Measurements from ENCODE around the gene ATRNL1. TPM values are rescaled to one million over a fixed set of nuclear protein-coding genes. Genes with fewer than 3 reads are reported as not detected.

ATRNL1 gene
- polyA plus RNA-seq, 3 donors from 2014 or later = not detected

DNA sequence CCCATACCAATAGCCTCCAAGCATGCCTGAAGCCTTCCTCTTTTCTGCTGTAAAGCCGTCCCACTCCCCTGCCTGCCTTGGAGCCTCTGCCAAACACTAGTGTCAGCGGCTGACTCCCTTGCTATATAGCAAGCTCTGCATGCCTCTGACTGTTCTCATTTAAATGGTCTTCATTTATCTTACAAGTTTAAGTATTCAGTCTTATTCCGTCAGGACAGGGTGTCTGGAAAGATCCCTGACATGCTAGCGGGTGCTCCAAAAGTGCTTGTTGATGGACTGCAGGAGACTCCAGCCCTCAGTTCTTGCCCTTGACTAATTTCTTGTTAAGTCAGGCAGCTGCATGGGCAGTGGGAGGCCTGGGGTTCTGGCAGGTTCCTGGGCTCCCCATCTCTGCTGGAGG, 881.2 kb downstream of the ATRNL1 start:
- Mint-ChIP-seq H3K4me1 (no peaks in the 10 kb centered on the region), H3K27ac (no peak overlapping the region), H3K27me3 (ENCODE audit: low read depth in 3 of 3) (peaks cover under 1 to 4% (median 3%) of the 10 kb centered on the region in 3 donors), H3K36me3 (peaks cover 0 to 4% (median 0%) of the 10 kb centered on the region in 3 donors), H3K9me3 (peaks cover 6 to 31% (median 11%) of the 10 kb centered on the region in 6 donors), H3K4me3 (no peak overlapping the region)
- no peak for DNase-seq

DNA sequence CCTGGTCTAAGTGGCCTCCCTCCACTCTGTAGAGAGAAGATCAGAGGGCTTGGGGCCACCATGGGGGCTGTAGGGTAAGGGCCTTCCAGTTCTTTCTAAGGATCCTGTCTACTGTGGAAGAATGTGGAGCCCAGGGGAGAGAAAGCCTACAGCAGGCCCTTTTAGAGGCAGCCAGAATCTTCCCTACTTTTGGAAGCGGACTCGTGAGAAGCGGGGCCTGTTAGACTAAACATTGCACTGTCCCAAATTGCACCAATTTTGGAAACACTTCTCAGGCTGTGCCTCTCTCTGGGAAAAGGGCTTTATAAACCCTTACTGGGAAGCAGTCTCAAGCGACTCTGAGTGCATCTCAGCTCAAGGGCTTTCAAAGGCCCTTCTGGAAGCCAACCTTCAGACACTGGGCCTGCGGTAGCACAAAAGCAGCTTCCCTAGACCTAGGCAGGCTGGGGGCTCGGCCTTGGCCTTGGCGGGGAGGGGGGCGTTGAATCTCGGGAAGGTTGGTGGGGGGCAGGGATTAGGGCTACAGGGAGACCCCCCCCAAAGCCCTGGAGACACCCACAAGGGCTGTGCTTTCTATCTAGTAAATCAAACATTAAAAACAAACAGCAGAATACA, 881.8 kb downstream of the ATRNL1 start:
- no peak overlapping the region for H3K4me3 Mint-ChIP-seq
- no peak overlapping the region for H3K27ac Mint-ChIP-seq
- DNase-seq = no peak
- peaks cover 3 to 31% (median 11%) of the 10 kb centered on the region in 6 donors for H3K9me3 Mint-ChIP-seq
- no peaks in the 10 kb centered on the region for H3K4me1 Mint-ChIP-seq
- peaks cover 2 to 4% (median 3%) of the 10 kb centered on the region in 3 donors for H3K27me3 Mint-ChIP-seq (ENCODE audit: low read depth in 3 of 3)
- H3K36me3 Mint-ChIP-seq = peaks cover 0 to 4% (median 0%) of the 10 kb centered on the region in 3 donors

DNA sequence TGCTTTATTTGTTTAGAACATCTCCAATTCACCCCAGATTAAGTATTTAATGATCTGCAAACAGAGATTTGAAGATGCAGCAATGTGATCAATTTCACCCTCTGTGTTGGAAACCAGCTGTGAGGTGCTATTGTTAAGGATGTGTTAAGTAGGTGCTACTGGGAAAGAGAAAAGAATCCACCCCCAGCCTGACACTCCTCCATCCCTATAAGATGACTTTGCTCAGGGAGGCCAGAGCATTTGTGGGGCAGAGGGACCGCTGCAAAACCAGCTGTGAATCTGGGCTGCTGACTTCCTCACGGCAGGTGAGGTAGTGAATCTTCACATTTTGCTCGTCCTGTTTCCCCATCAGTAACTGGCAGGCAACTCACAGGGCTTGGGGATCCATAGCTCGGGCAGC, 882.3 kb downstream of the ATRNL1 start:
- H3K27ac Mint-ChIP-seq = no peak overlapping the region
- no peak overlapping the region for H3K4me3 Mint-ChIP-seq
- peaks cover 4 to 31% (median 11%) of the 10 kb centered on the region in 6 donors for H3K9me3 Mint-ChIP-seq
- peaks cover 0 to 4% (median 0%) of the 10 kb centered on the region in 3 donors for H3K36me3 Mint-ChIP-seq
- H3K27me3 Mint-ChIP-seq (ENCODE audit: low read depth in 3 of 3) = peaks cover 2 to 4% (median 3%) of the 10 kb centered on the region in 3 donors
- no peaks in the 10 kb centered on the region for H3K4me1 Mint-ChIP-seq
- DNase-seq = no peak

DNA sequence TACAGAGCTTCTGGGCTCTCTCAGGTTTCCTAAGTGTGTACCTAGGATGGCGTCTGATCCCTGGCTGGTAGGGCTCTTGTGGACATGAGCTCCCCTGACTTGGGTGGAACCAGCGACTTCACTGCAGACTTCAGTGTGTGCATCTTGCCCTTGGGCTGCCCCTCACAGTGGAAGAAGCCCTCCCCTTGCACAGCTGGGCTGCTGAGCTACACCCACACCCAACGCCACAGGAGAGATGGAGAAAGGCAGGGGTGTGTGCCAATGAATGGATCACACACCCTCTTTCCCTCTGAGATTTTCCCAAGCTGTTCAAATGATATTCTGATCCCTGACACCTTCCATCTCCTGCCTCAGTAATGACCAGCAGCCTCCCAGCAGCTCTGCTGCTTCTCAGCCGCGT, 883.2 kb downstream of the ATRNL1 start:
- Mint-ChIP-seq H3K4me1 (no peaks in the 10 kb centered on the region), H3K27ac (no peak overlapping the region), H3K4me3 (no peak overlapping the region), H3K36me3 (peaks cover 0 to 4% (median 0%) of the 10 kb centered on the region in 3 donors), H3K9me3 (peaks cover 3 to 28% (median 8%) of the 10 kb centered on the region in 6 donors), H3K27me3 (ENCODE audit: low read depth in 3 of 3) (peaks cover 2 to 4% (median 3%) of the 10 kb centered on the region in 3 donors)
- DNase-seq = no peak

DNA sequence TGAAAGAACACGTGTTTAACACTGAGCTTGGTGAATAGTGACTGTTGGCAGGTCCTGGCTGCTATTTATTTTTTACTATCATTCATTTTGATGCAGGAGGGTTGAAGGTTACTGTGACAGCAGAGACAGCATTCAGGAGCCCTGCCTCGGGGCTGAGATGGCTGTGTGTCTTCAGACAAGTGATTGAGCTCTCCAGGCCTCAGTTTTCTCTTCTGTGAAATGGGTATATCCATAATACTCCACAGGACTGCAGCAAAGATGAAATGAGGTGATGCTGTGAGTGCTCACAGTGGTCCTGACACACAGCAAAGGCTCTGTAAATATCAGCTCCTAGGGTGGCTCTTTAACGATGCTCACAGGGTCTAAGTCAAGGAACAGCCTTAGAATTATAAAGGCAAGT, 884.7 kb downstream of the ATRNL1 start:
- peaks cover 0 to 7% (median 4%) of the 10 kb centered on the region in 3 donors for H3K27me3 Mint-ChIP-seq (ENCODE audit: low read depth in 3 of 3)
- peaks cover 2 to 35% (median 7%) of the 10 kb centered on the region in 6 donors for H3K9me3 Mint-ChIP-seq
- no peaks in the 10 kb centered on the region for H3K36me3 Mint-ChIP-seq
- DNase-seq = no peak
- H3K4me1 Mint-ChIP-seq = no peaks in the 10 kb centered on the region
- H3K4me3 Mint-ChIP-seq = no peak overlapping the region
- no peak overlapping the region for H3K27ac Mint-ChIP-seq

DNA sequence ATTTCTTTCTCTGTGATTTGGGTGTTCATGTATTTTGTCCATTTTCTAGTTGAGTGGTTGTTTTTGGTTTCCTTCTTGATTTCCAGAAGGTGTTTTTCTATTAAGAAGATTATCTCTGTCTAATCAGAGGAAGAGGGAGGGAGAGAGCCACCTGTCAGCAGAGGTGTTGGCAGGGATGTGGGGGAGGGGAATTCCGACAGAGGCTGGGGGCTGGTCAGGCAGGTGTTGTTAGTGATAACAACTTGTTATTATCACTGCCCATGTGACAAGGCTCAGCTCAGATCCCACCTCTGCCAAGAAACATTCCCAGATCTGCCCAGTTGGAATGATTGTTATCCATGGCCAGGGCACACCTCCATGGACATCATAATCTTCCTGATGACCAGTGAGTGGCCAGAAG, 886.4 kb downstream of the ATRNL1 start:
- Mint-ChIP-seq H3K36me3 (no peaks in the 10 kb centered on the region), H3K27ac (no peak overlapping the region), H3K27me3 (ENCODE audit: low read depth in 3 of 3) (peaks cover 0 to 7% (median 4%) of the 10 kb centered on the region in 3 donors), H3K4me1 (no peaks in the 10 kb centered on the region), H3K4me3 (no peak overlapping the region), H3K9me3 (peaks cover 2 to 29% (median 8%) of the 10 kb centered on the region in 6 donors)
- DNase-seq = no peak

DNA sequence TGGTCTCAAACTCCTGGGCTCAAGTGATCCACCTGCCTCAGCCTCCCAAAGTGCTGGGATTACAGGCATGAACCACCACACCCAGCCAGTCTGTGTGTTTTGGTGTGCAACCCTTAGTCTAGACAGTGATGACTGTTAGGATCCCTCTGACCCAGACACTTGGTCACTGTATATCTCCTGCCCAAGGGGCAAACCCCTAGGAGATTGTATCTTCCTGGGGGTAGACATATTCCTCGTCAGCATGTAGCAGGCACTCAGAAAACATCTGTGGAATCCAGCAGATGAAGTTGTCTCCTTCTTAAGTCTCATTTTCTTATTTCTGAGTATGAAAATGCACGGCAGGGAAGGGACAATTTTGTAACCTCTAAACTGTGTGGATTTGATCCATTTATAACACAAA, 887.3 kb downstream of the ATRNL1 start:
- H3K9me3 Mint-ChIP-seq = peaks cover 2 to 29% (median 8%) of the 10 kb centered on the region in 6 donors
- H3K36me3 Mint-ChIP-seq = no peaks in the 10 kb centered on the region
- no peak overlapping the region for H3K4me3 Mint-ChIP-seq
- peaks cover 0 to 7% (median 4%) of the 10 kb centered on the region in 3 donors for H3K27me3 Mint-ChIP-seq (ENCODE audit: low read depth in 3 of 3)
- H3K27ac Mint-ChIP-seq = no peak overlapping the region
- no peaks in the 10 kb centered on the region for H3K4me1 Mint-ChIP-seq
- DNase-seq = no peak

DNA sequence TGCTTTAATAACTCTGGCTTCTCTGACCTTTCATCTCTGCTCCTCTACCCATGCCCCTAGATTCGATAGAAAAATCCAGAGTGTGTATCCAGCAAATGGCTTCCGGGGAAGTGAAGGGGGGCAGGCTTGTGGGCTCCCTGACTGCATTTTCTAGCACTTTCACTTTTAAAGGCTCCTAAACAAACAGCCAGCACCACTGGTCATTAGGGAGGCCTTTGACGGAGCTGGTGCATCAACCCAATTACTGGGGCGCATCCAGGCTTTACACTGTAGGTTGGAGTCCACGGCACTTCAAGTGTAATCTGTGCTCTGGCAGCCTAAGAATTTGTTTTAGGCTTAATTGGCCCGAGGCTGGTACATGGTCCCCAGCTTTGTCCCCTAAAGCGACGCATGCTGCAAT, 887.9 kb downstream of the ATRNL1 start:
- no peak overlapping the region for H3K27ac Mint-ChIP-seq
- peaks cover 0 to 7% (median 4%) of the 10 kb centered on the region in 3 donors for H3K27me3 Mint-ChIP-seq (ENCODE audit: low read depth in 3 of 3)
- H3K4me3 Mint-ChIP-seq = no peak overlapping the region
- no peaks in the 10 kb centered on the region for H3K36me3 Mint-ChIP-seq
- H3K4me1 Mint-ChIP-seq = no peaks in the 10 kb centered on the region
- DNase-seq = no peak
- peaks cover 2 to 23% (median 8%) of the 10 kb centered on the region in 6 donors for H3K9me3 Mint-ChIP-seq

DNA sequence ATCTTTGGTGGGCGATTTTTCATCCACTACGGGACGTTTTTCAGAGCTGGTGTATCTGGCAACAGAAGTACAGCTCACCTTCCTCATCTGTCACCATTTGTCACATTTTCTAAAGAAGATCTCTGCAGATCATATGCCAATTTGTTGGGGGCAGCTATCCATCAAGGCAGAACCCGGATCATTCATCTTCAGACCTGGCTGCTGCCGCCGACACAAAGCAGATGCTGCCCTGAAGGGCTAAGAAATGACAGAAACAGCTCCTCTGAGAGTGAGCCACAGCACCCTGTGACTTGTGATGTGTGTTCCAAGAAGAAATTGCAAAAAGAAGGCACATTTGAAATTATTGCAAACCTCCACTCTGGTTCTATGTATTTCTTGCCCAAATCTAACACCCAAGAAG, 888.9 kb downstream of the ATRNL1 start:
- peaks cover 2 to 16% (median 8%) of the 10 kb centered on the region in 6 donors for H3K9me3 Mint-ChIP-seq
- H3K27ac Mint-ChIP-seq = no peak overlapping the region
- peaks cover 0 to 7% (median 4%) of the 10 kb centered on the region in 3 donors for H3K27me3 Mint-ChIP-seq (ENCODE audit: low read depth in 3 of 3)
- H3K36me3 Mint-ChIP-seq = no peaks in the 10 kb centered on the region
- DNase-seq = no peak
- no peak overlapping the region for H3K4me3 Mint-ChIP-seq
- no peaks in the 10 kb centered on the region for H3K4me1 Mint-ChIP-seq

DNA sequence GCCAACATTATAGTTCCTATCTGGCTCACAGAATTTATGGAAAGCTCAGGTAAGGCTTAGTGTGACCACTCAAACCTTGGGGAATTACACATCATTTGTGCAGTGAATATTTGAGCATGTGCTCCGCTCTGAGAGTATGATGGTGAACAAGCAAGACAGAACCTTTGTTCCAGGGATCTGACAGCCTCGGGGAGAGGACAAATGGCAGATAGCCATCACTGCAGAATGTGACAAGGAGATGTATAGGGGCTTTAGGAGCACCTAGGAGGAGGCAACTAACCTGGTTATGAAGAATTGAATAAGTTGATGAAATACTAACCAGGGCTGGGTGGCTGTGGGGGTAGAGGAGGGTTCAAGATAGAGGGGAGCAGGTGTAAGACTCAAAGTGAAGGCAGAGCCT, 889.4 kb downstream of the ATRNL1 start:
- peaks cover 2 to 16% (median 8%) of the 10 kb centered on the region in 6 donors for H3K9me3 Mint-ChIP-seq
- no peak for DNase-seq
- H3K27me3 Mint-ChIP-seq (ENCODE audit: low read depth in 3 of 3) = peaks cover 0 to 7% (median 4%) of the 10 kb centered on the region in 3 donors
- no peak overlapping the region for H3K4me3 Mint-ChIP-seq
- no peaks in the 10 kb centered on the region for H3K4me1 Mint-ChIP-seq
- H3K36me3 Mint-ChIP-seq = no peaks in the 10 kb centered on the region
- H3K27ac Mint-ChIP-seq = no peak overlapping the region

DNA sequence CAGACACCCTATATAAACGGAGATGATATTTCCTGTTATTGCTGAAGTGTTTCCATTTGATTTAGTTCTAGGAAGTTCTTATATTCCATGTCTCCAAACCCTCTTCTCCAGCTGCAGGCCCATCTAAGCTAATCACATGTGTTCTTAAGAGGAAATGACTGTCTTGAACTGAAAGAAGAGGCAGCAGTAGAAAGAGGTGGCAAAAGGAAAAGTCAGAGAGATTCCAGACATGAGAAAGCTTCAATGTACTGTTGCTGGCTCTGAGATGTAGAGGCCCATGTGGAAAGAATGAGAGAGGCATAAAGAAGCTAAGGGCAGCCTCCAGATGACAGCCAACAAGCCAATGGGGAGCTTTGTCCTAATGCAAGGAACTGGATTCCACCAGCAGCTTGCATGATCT, 892.6 kb downstream of the ATRNL1 start:
- DNase-seq = no peak
- no peak overlapping the region for H3K4me3 Mint-ChIP-seq
- peaks cover 0 to 4% (median 4%) of the 10 kb centered on the region in 3 donors for H3K27me3 Mint-ChIP-seq (ENCODE audit: low read depth in 3 of 3)
- peaks cover 3 to 29% (median 8%) of the 10 kb centered on the region in 6 donors for H3K9me3 Mint-ChIP-seq
- H3K27ac Mint-ChIP-seq = no peak overlapping the region
- H3K36me3 Mint-ChIP-seq = no peaks in the 10 kb centered on the region
- no peaks in the 10 kb centered on the region for H3K4me1 Mint-ChIP-seq

DNA sequence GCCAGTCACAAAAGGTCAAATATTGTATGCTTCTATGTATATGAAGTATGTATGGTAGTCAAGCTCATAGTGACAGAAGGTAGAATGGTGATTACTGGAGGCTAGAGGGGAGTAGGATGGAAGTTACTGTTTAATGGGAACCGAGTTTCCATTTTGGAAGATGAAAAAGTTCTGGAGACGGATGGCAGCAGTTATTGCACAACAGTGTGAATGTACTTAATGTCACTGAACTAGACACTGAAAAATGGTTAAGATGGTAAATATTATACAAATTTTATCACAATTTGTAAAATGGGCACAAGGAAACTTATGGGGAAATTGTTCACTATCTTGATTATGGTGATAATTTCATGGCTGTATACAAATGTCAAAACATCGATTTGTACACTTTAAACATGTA, 895.2 kb downstream of the ATRNL1 start:
- Mint-ChIP-seq H3K9me3 (peaks cover 0 to 20% (median 6%) of the 10 kb centered on the region in 6 donors), H3K4me3 (no peak overlapping the region), H3K4me1 (no peaks in the 10 kb centered on the region), H3K27me3 (ENCODE audit: low read depth in 3 of 3) (peaks cover 0 to under 1% (median 0%) of the 10 kb centered on the region in 3 donors), H3K27ac (no peak overlapping the region), H3K36me3 (no peaks in the 10 kb centered on the region)
- DNase-seq = no peak

DNA sequence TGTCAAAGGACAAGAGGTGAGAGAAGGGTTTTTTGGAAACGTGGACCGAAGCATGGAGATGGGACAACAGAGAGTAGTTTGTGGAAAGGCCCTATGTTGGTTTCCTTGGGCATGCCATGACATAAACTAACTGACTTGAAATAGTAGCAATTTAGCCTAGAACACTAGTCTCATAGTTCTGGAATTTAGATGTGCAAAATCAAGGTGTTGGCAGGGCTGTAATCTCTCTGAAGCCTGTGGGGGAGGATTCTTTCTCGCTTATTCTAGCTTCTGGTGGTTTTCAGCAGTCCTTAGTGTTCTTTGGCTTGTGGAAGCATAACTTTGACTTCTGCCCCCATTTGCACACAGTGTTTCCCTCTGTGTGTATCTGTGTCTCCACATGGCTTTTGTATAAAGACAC, 896.5 kb downstream of the ATRNL1 start:
- no peak overlapping the region for H3K4me3 Mint-ChIP-seq
- H3K36me3 Mint-ChIP-seq = no peaks in the 10 kb centered on the region
- H3K27me3 Mint-ChIP-seq (ENCODE audit: low read depth in 3 of 3) = peaks cover 0 to 2% (median 0%) of the 10 kb centered on the region in 3 donors
- H3K4me1 Mint-ChIP-seq = no peaks in the 10 kb centered on the region
- H3K27ac Mint-ChIP-seq = no peak overlapping the region
- no peak for DNase-seq
- peaks cover 0 to 13% (median 5%) of the 10 kb centered on the region in 6 donors for H3K9me3 Mint-ChIP-seq

DNA sequence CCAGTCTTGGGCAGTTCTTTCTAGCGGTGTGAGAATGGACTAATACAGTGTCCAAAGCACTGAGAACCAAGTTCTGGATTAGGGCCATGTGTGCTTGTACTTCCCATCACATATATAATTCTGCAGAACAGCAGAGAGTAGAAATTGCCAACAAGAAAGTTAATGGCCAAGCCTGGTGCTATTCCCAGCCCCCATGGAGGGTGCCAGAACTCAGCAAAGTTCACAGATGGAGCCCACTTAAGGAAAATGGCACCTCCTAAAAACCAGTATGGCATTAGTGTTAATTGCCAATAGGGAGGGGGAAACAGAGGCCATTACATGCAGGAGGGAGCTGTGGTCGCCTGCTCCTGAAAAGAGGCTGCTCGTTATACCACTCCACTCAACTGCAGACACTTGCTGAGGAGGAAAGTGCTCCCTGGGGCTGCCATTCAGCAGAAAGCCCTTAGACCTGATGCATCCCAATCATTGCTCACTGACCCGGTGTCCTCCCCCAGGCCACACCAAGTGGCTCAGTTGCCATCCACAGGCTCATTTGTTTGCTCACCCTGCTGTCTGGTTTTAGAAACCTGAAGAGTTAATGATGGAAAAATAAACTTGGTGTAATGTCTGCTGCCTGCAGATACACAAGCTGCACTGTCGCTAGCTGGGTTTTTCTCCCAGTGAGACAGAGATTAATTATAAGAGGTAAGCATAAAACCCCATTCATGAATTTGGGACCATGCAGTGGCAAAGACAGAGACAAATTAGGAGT, 899.2 kb downstream of the ATRNL1 start:
- peaks cover 0 to 15% (median 8%) of the 10 kb centered on the region in 6 donors for H3K9me3 Mint-ChIP-seq
- H3K27me3 Mint-ChIP-seq (ENCODE audit: low read depth in 3 of 3) = peaks cover 0 to 2% (median 2%) of the 10 kb centered on the region in 3 donors
- no peak overlapping the region for H3K4me3 Mint-ChIP-seq
- no peak overlapping the region for H3K27ac Mint-ChIP-seq
- H3K36me3 Mint-ChIP-seq = no peaks in the 10 kb centered on the region
- DNase-seq = no peak
- H3K4me1 Mint-ChIP-seq = no peaks in the 10 kb centered on the region

Data from immature natural killer cell (primary cell).